ENCODE data around the gene SLC9A7.

The SLC9A7 gene

GRCh38 chrX:46642145-46642544 lies 116.8 kb downstream of the SLC9A7 start:
- DNase-seq = peak; percentile 30

- DNase-seq = peak; percentile 53
These were observed 121.0 kb downstream of the SLC9A7 start for GRCh38 chrX:46637938-46638337.

GRCh38 chrX:46636223-46636622 lies 122.7 kb downstream of the SLC9A7 start:
- DNase-seq = no peak

- no peak for DNase-seq
These were observed 123.7 kb downstream of the SLC9A7 start for GRCh38 chrX:46635186-46635585.

- no peak for DNase-seq
These were observed 124.3 kb downstream of the SLC9A7 start for GRCh38 chrX:46634577-46634976.

- peak; percentile 33 for DNase-seq
These were observed 128.8 kb downstream of the SLC9A7 start for GRCh38 chrX:46630141-46630540.

- DNase-seq = peak; percentile 5
These were observed 130.2 kb downstream of the SLC9A7 start for GRCh38 chrX:46628460-46629371.

GRCh38 chrX:46627711-46628419 lies 131.1 kb downstream of the SLC9A7 start:
- DNase-seq = no peak

- no peak for DNase-seq
These were observed 131.9 kb downstream of the SLC9A7 start for GRCh38 chrX:46627062-46627461.

GRCh38 chrX:46626566-46626965 lies 132.4 kb downstream of the SLC9A7 start:
- DNase-seq = no peak

- DNase-seq = no peak
These were observed 134.7 kb downstream of the SLC9A7 start for GRCh38 chrX:46624090-46624786.

- DNase-seq = no peak
These were observed 137.3 kb downstream of the SLC9A7 start for GRCh38 chrX:46621572-46621971.

GRCh38 chrX:46620505-46620904 lies 138.4 kb downstream of the SLC9A7 start:
- no peak for DNase-seq

GRCh38 chrX:46618947-46619346 lies 140.0 kb downstream of the SLC9A7 start:
- no peak for DNase-seq

- DNase-seq = no peak
These were observed 141.0 kb downstream of the SLC9A7 start for GRCh38 chrX:46617906-46618305.

- DNase-seq = no peak
These were observed 147.1 kb downstream of the SLC9A7 start for GRCh38 chrX:46611658-46612362.

- DNase-seq = no peak
These were observed 148.8 kb downstream of the SLC9A7 start for GRCh38 chrX:46610070-46610658.

- DNase-seq = no peak
These were observed 151.0 kb downstream of the SLC9A7 start for GRCh38 chrX:46607916-46608315.

GRCh38 chrX:46602468-46603102 lies 156.3 kb downstream of the SLC9A7 start:
- no peak for DNase-seq

- DNase-seq = no peak
These were observed 157.6 kb downstream of the SLC9A7 start for GRCh38 chrX:46601283-46601682.

- DNase-seq = no peak
These were observed 159.8 kb downstream of the SLC9A7 start for GRCh38 chrX:46599051-46599560.

GRCh38 chrX:46597771-46598170 lies 161.1 kb downstream of the SLC9A7 start:
- DNase-seq = no peak
